HuH-7 (cell line): Measurements from ENCODE around the gene RAD9A.

Source experiments
- DNase-seq: peaks from one replicate; pipeline ENCODE4 v3.0.0; 2011; ENCODE audit warnings: low spot score

The RAD9A gene

DNA sequence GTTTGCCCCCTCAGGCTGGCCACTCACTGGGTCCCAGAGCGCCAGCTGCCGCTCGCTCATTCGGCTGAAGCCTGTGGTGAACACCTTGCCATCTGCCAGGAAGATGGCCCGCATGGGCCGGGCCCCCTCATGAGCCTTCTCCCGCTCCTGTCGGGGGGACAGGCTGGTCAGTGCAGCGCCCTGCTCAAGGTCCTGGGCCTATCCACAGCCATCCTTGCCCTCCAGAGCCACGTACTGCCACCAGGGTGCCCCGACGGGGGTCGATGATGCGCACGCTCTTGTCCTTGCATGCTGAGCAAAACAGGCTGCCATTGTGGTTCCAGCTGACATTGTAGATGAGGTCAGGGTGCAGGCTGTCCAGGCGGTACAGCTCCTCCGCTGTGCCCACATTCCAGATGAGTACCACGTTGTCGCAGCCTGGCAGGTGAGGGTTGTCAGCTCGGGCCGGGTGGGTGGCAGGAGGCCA lies 49.3 kb downstream of the RAD9A start:
- no peak for DNase-seq

DNA sequence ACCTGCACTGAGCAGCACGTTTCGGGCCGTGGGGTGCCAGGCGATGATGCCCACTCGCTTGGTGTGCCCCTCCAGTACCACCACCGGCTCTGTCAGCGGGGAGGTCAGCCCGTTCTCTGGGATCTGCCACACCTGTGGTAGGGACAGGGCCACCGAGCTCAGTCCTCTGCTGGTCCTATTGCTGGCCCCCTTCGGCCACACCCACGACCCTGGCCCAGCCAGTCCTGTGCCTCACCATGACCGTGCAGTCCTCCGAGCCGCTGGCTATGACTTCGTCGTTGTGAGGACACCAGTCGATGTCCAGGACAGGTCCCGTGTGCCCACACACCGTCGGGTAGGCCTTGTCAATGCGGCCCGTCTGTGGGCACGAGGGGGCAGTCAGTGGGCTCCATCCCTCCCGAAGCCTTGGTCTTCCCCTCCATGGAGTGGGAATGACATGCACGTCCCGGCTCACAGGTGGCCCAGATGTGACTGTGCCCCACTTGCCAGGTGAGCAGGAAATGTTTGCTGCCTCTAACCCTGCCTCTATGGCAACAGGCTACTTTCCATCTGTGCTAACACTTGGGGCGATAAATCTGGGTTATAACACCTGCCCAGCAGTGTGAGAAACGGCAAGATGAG lies 50.1 kb downstream of the RAD9A start:
- DNase-seq: no peak

DNA sequence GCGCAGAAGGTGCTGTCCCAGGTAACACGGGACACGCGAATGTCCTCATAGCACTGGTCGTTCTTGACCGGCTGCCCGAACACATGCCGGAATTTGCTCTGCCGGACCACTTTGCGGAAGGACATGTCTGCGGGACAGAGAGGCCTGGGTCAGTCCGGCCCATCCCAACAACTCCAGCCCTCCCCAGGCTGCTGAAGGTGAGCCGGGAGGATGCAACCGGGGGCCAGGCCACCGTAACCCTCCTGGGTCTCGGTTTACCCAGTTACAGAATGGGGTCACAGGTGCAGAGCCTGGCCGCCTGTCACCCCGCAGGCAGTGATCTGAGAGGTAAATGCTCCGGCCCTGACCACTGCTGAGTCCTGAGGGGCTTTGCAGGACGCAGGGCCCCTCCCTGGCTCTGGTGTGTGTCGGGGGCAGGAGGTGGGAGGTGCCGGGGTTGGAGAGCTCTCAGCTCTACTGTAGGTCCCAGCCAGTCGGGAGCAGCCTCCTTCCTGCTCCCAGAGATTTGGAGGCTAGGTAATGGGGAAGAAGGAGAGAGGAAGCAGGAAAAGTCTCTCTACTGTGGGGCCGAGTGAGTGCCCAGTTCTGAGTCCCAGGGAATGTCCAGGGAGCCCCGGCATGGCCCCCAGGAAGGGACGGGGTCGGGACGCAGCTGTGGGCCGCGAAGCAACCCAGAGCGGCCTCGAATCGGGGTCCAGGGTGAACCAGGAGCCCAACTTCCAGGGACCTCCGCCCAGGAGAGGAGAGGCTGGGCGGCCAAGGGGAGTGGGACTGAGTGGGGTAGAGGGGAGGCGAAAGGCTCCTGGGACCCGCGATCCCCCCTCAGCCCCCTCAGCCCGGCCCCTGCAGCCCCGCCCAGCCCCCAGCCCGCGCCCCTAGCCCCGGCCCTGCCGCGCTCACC lies 51.0 kb downstream of the RAD9A start:
- no peak for DNase-seq

DNA sequence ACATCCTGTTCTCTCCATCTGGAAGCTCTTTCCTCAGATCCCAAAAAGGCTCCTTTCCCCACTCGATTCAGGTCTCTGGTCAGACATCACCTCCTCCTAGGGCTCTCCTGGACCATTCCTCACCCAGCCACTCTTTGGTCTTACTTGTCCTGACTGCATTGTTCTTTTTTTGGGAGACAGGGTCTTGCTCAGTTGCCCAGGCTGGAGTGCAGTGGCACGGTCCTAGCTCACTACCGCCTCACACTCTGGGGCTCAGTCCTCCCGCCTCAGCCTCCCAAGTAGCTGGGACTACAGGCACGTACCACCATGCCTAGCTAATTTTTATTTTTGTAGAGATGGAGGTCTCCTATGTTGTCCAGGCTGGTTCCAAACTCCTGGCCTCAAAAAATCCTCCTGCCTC lies 53.7 kb downstream of the RAD9A start:
- no peak for DNase-seq
